NCI-H345 treated with DMSO at 0.1 percent for 48 hours (cell line): ENCODE data around the gene ACSL5.
"Not testable (repeated sequence)": the region's sequence is repeated elsewhere in the genome, so short reads cannot be mapped to it uniquely, and the experiment has no call there.

Experiments used
- DNase-seq: peaks from one replicate; lab custom pipeline; 2025; ENCODE audit not compliant: unreplicated experiment; lab: John Stamatoyannopoulos, UW

ACSL5 gene

DNA sequence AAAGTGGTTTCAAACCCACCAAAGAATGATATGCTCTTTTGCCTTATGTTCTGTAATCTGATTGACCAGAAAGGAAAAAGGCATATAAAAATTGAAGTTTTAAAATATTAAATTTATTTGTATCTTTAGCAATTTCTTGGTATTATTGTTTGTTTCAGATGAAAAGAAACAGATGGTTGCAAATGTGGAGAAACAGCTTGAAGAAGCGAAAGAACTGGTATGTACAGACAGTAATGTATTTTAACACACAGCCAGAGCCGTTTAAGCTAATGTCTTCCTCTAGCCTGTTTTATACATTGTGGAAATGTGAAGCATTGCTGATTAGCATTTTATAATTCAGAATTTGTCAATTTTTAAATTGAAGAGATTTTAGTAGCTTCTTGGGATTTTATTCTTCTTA lies 86.5 kb downstream of the ACSL5 start:
- DNase-seq, result no peak

DNA sequence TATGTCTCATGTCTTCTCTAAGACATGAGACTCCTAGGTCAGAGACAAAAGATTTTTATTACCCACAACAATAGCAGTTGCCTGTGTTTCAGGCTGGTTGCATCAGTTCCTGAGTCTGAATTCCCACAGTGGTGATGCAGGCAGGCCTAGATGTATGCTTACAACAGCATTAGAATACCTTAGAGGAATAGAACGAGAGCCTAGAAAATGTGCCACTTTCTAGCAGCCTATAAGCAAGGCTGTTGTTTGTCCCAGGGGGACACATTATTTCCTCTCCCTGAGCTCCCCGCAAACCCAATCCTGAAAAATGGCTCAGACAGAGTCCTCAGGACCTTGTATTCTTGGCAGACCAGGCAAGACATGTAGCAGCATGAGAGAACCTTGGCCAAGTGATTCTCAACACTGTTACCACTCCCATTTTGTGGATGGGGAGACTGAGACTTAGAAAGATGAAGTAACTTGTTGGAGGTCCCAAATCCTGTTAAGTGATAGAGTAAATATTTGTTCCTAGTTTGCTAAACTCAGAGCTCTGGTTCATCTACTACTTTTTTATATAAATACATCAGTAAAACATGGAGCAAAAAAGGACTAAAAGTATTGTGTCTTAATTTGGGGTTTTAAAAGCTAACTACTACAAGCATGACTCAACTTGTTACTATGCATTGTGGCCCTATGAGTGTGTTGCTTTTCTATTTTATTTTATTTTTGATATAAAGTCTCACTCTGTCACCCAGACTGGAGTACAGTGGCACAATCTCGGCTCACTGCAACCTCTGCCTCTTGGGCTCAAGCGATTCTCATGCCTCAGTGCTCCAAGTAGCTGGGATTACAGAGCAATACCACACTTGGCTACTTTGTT lies 87.3 kb downstream of the ACSL5 start:
- DNase-seq, result no peak

DNA sequence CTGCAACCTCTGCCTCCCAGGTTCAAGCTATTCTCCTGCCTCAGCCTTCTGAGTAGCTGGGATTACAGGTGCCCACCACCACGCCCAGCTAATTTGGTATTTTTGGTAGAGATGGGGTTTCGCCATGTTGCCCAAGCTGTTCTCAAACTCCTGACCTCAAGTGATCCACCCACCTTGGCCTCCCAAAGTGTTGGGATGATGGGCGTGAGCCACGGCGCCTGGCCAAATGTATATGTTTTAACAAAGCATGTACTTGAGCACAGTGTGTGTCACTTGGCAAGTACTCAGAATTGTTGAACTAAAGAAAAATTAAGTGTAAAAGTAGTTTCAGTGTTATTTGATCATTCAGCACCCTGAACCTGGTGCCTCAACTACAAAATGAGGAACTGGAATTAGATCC lies 90.2 kb downstream of the ACSL5 start:
- not testable (repeated sequence) for DNase-seq

DNA sequence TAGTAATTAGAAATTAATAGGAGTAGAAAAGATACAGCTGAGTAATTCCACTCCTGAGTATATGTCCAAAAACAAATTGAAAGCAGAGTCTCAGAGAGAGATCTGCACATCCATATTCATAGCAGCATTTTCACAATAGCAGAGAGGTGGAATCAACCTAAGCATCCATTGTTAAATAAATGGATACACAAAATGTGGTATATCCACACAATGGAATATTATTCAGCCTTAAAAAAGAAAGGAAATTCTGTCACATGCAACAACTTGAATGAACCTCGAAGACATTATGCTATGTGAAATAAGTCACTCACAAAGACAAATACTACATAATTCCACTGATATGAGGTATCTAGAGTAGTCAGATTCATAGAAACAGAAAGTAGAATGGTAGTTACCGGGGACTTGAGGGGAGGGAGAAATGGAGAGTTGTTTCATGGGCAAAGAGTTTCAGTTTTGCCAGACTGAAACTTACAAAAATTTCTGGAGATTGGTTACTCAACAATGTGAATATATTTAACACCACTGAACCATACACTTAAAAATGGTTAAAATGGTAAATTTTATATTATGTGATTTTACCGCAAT lies 91.5 kb downstream of the ACSL5 start:
- DNase-seq, result no peak

DNA sequence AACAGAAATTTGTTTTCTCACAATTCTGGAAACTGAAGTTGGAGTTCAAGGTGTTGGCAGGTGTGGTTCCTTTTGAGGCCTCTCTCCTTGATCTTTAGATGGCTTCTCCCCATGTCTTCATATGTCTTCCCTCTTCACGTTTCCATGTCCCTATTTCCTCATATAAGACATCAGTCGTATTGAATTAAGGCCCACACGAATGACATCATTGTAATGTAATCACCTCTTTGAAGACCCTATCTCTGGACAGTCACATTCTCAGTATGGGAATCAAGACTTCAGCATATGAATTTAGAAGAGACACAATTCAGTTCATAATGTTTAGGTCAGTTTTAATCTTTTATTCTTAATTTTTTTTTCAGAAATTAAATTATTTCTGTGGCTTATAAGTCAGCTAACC lies 92.9 kb downstream of the ACSL5 start:
- no peak for DNase-seq

DNA sequence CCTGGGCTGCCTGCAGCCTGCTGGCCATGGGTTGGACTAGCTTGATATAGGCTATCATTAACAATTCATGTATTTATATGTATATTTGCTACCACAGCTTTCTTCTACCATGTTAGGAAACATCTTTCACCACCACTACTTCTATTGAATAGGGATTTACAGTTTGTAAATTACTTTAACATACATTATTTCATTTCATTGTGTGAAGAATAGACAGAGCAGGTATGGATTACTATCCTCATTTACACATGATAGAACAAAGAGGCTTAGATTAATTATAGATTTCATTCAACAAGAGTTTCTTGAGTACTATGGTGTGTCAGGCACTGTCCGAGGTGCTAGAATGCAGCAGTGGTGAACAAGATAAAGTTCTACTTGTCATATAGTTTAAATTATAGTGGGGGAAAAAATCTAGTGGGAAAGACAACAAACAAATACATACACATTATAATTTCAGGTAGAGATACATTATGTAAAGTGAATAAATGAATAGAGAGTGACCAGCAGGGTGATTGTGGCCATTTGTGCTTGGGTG lies 93.7 kb downstream of the ACSL5 start:
- DNase-seq, result no peak

DNA sequence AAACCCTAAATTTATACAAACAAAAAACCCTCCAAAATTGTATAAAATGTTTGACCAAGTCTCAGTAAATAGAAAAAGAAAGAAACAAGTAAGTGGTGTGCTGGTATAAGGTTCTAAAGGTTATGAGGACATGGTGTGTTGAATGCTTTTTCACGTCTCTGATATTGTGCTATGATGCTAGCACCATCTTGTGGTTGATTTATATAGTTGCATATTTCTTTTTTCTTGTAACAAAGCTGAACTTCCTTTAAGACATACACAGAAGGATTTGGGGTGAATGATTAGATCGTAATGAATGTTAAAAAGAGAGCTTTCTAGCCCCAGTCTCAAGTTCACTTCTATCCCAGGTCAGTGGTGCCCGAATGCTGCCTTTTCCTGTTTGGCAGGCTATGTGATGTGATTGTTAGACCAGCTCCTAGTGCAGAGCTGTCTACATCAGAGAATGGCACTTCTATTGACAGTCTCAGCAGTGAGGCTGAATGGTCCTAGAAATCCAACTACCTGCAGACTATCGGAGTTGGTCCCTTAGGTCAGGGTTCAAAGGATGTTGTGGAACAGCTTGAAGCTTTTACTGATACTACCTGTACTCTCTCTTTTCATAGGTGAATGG lies 98.1 kb downstream of the ACSL5 start:
- DNase-seq, result peak; percentile 20

DNA sequence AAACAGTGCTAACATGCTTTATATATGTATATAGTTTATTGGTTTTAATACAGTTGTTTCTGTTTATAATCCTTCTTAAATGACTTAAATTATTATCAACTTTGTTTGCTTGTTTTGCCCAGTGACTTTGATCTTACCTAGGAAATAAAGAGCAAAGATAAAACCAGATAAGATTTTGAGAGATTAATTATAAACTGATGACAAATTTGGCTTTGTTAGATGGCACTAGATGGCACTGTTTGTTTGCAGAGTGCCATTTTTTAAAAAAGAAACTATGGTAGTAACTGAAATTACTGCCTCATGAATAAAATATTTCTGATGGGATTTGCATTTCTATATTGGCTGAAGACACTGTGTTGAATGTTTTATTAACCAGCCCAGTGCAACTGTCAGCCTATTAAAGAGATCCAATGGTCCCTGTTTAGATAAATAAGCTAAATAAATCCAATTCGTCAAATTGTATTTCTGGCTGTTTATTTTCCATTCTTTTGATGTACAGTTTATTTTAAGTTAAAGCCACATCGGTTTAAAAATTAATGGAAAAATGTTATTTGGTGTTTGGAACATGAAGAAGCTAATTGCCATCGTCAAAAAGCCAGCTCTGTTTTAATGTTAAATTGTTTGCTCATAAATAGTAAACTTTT lies 101.8 kb downstream of the ACSL5 start:
- DNase-seq, result no peak
